Liver (tissue), 9 donors: ENCODE data around the gene GAN. TPM values are rescaled to one million over a fixed set of nuclear protein-coding genes. Genes with fewer than 3 reads are reported as not detected.

Experiments used
- DNase-seq: peaks from one replicate; pipeline ENCODE4 v3.0.0-alpha.2; 2017; ENCODE audit warnings: low spot score
- H3K27ac ChIP-seq, 2 donors: one replicate each; pipeline ENCODE4 v1.7.0; 2013; ENCODE audit warnings: inconsistent platforms in 2 of 2, low read length in 2 of 2, control low read depth in 1 of 2, low read depth in 1 of 2, mild to moderate bottlenecking in 1 of 2
- H3K27me3 ChIP-seq, 4 donors: one replicate each; pipeline versions ENCODE4 v1.6.1 to v1.7.0; 2013; ENCODE audit warnings: low read length in 3 of 4, inconsistent platforms in 1 of 4, mild to moderate bottlenecking in 1 of 4, moderate library complexity in 1 of 4; ENCODE audit not compliant: control insufficient read depth in 4 of 4, insufficient read depth in 4 of 4
- H3K36me3 ChIP-seq, 4 donors: one replicate each; pipeline versions ENCODE4 v1.6.1 to v1.7.0; 2013; ENCODE audit warnings: low read length in 3 of 4, mild to moderate bottlenecking in 3 of 4, low read depth in 1 of 4, moderate library complexity in 1 of 4; ENCODE audit not compliant: control insufficient read depth in 4 of 4, insufficient read depth in 3 of 4
- H3K4me1 ChIP-seq, 4 donors: one replicate each; pipeline versions ENCODE4 v1.6.1 to v1.7.0; 2013; ENCODE audit warnings: low read length in 3 of 4, mild to moderate bottlenecking in 3 of 4, moderate library complexity in 1 of 4; ENCODE audit not compliant: control insufficient read depth in 4 of 4, insufficient read depth in 4 of 4
- H3K4me3 ChIP-seq, 3 donors: one replicate each; pipeline versions ENCODE4 v1.6.1 to v1.7.0; 2013; ENCODE audit warnings: low read length in 3 of 3, control low read depth in 1 of 3, low read depth in 1 of 3, mild to moderate bottlenecking in 1 of 3
- H3K9ac ChIP-seq, 2 donors: one replicate each; pipeline ENCODE4 v1.7.0; 2013; ENCODE audit warnings: low read length in 2 of 2, mild to moderate bottlenecking in 2 of 2, moderate library complexity in 2 of 2, control low read depth in 1 of 2, low read depth in 1 of 2
- H3K9me3 ChIP-seq, 4 donors: one replicate each; pipeline versions ENCODE4 v1.6.1 to v1.7.0; 2013; ENCODE audit warnings: low read length in 3 of 4; ENCODE audit not compliant: control insufficient read depth in 4 of 4
- EGR1 ChIP-seq, 2 donors: IDR thresholded peaks; 2 replicates each; pipeline ENCODE4 v1.6.1; 2016 to 2018; ENCODE audit warnings: antibody characterized with exemption in 2 of 2, low read depth in 2 of 2
- FOXA1 ChIP-seq: IDR thresholded peaks from 2 replicates; pipeline ENCODE4 v1.6.1; 2016; ENCODE audit warnings: antibody characterized with exemption
- FOXA2 ChIP-seq: IDR thresholded peaks from 2 replicates; pipeline ENCODE4 v1.6.1; 2016; ENCODE audit warnings: antibody characterized with exemption
- GABPA ChIP-seq, 2 donors: IDR thresholded peaks in 1 of 2; conservative IDR thresholded peaks in 1 of 2; 2 replicates each; pipeline ENCODE4 v1.6.1; 2016; ENCODE audit warnings: antibody characterized with exemption in 2 of 2, mild to moderate bottlenecking in 1 of 2, moderate library complexity in 1 of 2
- HNF4A ChIP-seq, 2 donors: conservative IDR thresholded peaks; 2 replicates each; pipeline ENCODE4 v1.6.1; 2016; ENCODE audit warnings: antibody characterized with exemption in 2 of 2, mild to moderate bottlenecking in 2 of 2
- HNF4G ChIP-seq: IDR thresholded peaks from 2 replicates; pipeline ENCODE4 v1.6.1; 2016; ENCODE audit warnings: antibody characterized with exemption
- JUND ChIP-seq, 2 donors: IDR thresholded peaks; 2 replicates each; pipeline ENCODE4 v1.6.1; 2016; ENCODE audit warnings: antibody characterized with exemption in 2 of 2
- NR2F2 ChIP-seq: IDR thresholded peaks from 2 replicates; pipeline ENCODE4 v1.6.1; 2016; ENCODE audit warnings: antibody characterized with exemption
- RAD21 ChIP-seq, 2 donors: IDR thresholded peaks; 2 replicates each; pipeline ENCODE4 v1.6.1; 2016; ENCODE audit warnings: antibody characterized with exemption in 2 of 2, mild to moderate bottlenecking in 2 of 2
- RXRA ChIP-seq, 2 donors: IDR thresholded peaks; 2 replicates each; pipeline ENCODE4 v1.6.1; 2017 to 2018; ENCODE audit warnings: antibody characterized with exemption in 2 of 2, mild to moderate bottlenecking in 1 of 2
- SP1 ChIP-seq: IDR thresholded peaks from 2 replicates; pipeline ENCODE4 v1.6.1; 2018; ENCODE audit warnings: antibody characterized with exemption, mild to moderate bottlenecking
- TAF1 ChIP-seq: conservative IDR thresholded peaks from 2 replicates; pipeline ENCODE4 v1.6.1; 2016; ENCODE audit warnings: antibody characterized with exemption, mild to moderate bottlenecking
- YY1 ChIP-seq: IDR thresholded peaks from 2 replicates; pipeline ENCODE4 v1.6.1; 2016; ENCODE audit warnings: antibody characterized with exemption, mild to moderate bottlenecking
- ZBTB33 ChIP-seq: IDR thresholded peaks from 2 replicates; pipeline ENCODE4 v1.6.1; 2016; ENCODE audit warnings: antibody characterized with exemption
- WGBS: extraction: QIAGEN DNeasy Blood & Tissue Kit; methylation state at CpG from one replicate; pipeline ENCODE4 v1.1.7; 2013; 5-methylcytosine and 5-hydroxymethylcytosine counted together
- polyA plus RNA-seq, 2 donors: library from polyadenylated mRNA; stranded (reverse) in 1 of 2; unstranded in 1 of 2; fragments of 200-250 nt in 1 of 2; fragments of >200 nt in 1 of 2; fragmentation: Nextera tagmentation in 1 of 2; extraction: Ambion mirVana in 1 of 2; gene quantifications; one replicate each; pipeline versions ENCODE4 v1.2.1 to v1.2.3, GENCODE V29; 2013 to 2015
- total RNA-seq, 2 donors: library from RNA; depleted of rRNA; stranded (reverse); fragments of >200 nt; gene quantifications; one replicate each; pipeline ENCODE4 v1.2.3, GENCODE V29; 2014
- TF ChIP-seq, protein P1 (sequence below): IDR thresholded peaks from 2 replicates; pipeline ENCODE4 v1.6.1; 2016; ENCODE audit warnings: antibody characterized with exemption
- TF ChIP-seq, protein P2 (sequence below): IDR thresholded peaks from 2 replicates; pipeline ENCODE4 v1.6.1; 2016; ENCODE audit warnings: antibody characterized with exemption
- TF ChIP-seq, protein P3 (sequence below): IDR thresholded peaks from 2 replicates; pipeline ENCODE4 v1.6.1; 2016; ENCODE audit warnings: antibody characterized with exemption, mild to moderate bottlenecking
- TF ChIP-seq, protein P4 (sequence below): fragments of 150-350 bp; IDR thresholded peaks from 2 replicates; pipeline ENCODE4 v1.5.1; 2017; ENCODE audit warnings: improper control_type of control experiment, low read depth, low read length; ENCODE audit not compliant: missing input control
- donor health status: healthy.
- donor health status: healthy.
- donor health status: healthy.
- donor health status: healthy.
- donor health status: healthy.

GAN gene
- total and polyA plus RNA-seq, 4 donors, result 0.33 to 5.5 (median 1.5) TPM

GRCh38 chr16:81313701-81314602 lies 810 bp upstream of the GAN start:
- Histone ChIP-seq H3K4me1 (peaks cover 2 to 19% (median 17%) of the 10 kb centered on the region in 4 donors), H3K9ac (peak overlapping the region; percentile 8 to 40), H3K27me3 (no peaks in the 10 kb centered on the region), H3K4me3 (peak overlapping the region; percentile 66 to 95 (median 92)), H3K36me3 (no peaks in the 10 kb centered on the region), H3K9me3 (no peaks in the 10 kb centered on the region), H3K27ac (peak overlapping the region; percentile 87 to 89)
- DNase-seq, result no peak
- no peak for TF ChIP-seq FOXA2
- no peak for TF ChIP-seq SP1
- TF ChIP-seq HNF4A (conservative IDR thresholded peaks at IDR 0.05), result no peak
- TF ChIP-seq, protein P1, sequence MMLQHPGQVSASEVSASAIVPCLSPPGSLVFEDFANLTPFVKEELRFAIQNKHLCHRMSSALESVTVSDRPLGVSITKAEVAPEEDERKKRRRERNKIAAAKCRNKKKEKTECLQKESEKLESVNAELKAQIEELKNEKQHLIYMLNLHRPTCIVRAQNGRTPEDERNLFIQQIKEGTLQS, result no peak
- TF ChIP-seq HNF4G, result no peak
- TF ChIP-seq EGR1 (IDR thresholded peaks at IDR 0.05; ENCODE audit: low read depth in 2 of 2), result no peak
- TF ChIP-seq, protein P2, sequence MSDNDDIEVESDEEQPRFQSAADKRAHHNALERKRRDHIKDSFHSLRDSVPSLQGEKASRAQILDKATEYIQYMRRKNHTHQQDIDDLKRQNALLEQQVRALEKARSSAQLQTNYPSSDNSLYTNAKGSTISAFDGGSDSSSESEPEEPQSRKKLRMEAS, result no peak
- TF ChIP-seq, protein P3, sequence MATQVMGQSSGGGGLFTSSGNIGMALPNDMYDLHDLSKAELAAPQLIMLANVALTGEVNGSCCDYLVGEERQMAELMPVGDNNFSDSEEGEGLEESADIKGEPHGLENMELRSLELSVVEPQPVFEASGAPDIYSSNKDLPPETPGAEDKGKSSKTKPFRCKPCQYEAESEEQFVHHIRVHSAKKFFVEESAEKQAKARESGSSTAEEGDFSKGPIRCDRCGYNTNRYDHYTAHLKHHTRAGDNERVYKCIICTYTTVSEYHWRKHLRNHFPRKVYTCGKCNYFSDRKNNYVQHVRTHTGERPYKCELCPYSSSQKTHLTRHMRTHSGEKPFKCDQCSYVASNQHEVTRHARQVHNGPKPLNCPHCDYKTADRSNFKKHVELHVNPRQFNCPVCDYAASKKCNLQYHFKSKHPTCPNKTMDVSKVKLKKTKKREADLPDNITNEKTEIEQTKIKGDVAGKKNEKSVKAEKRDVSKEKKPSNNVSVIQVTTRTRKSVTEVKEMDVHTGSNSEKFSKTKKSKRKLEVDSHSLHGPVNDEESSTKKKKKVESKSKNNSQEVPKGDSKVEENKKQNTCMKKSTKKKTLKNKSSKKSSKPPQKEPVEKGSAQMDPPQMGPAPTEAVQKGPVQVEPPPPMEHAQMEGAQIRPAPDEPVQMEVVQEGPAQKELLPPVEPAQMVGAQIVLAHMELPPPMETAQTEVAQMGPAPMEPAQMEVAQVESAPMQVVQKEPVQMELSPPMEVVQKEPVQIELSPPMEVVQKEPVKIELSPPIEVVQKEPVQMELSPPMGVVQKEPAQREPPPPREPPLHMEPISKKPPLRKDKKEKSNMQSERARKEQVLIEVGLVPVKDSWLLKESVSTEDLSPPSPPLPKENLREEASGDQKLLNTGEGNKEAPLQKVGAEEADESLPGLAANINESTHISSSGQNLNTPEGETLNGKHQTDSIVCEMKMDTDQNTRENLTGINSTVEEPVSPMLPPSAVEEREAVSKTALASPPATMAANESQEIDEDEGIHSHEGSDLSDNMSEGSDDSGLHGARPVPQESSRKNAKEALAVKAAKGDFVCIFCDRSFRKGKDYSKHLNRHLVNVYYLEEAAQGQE, result no peak
- TF ChIP-seq NR2F2, result no peak
- TF ChIP-seq, protein P4, sequence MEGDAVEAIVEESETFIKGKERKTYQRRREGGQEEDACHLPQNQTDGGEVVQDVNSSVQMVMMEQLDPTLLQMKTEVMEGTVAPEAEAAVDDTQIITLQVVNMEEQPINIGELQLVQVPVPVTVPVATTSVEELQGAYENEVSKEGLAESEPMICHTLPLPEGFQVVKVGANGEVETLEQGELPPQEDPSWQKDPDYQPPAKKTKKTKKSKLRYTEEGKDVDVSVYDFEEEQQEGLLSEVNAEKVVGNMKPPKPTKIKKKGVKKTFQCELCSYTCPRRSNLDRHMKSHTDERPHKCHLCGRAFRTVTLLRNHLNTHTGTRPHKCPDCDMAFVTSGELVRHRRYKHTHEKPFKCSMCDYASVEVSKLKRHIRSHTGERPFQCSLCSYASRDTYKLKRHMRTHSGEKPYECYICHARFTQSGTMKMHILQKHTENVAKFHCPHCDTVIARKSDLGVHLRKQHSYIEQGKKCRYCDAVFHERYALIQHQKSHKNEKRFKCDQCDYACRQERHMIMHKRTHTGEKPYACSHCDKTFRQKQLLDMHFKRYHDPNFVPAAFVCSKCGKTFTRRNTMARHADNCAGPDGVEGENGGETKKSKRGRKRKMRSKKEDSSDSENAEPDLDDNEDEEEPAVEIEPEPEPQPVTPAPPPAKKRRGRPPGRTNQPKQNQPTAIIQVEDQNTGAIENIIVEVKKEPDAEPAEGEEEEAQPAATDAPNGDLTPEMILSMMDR, result no peak
- TF ChIP-seq TAF1, result no peak
- no peak for TF ChIP-seq YY1
- TF ChIP-seq RAD21 (IDR thresholded peaks at IDR 0.05), result no peak
- TF ChIP-seq JUND (IDR thresholded peaks at IDR 0.05), result no peak
- TF ChIP-seq RXRA (IDR thresholded peaks at IDR 0.05), result no peak
- TF ChIP-seq ZBTB33, result no peak
- no peak for TF ChIP-seq FOXA1
- no peak for TF ChIP-seq GABPA (IDR thresholded peaks at IDR 0.05 in 1 of 2, conservative IDR thresholded peaks at IDR 0.05 in 1 of 2)
- WGBS, result 5% methylated on average over 16 of the region's 16 CpGs
